H9 (cell line): ENCODE data around the gene SPP1. TPM values are rescaled to one million over a fixed set of nuclear protein-coding genes. Genes with fewer than 3 reads are reported as not detected.

Source experiments
- DNase-seq: peaks from one replicate; pipeline ENCODE4 v3.0.0-alpha.2; 2017
- H2AFZ ChIP-seq: one replicate; pipeline ENCODE4 v1.6.1; 2013; ENCODE audit warnings: mild to moderate bottlenecking, low read length, control low read depth, moderate library complexity
- H2AK5ac ChIP-seq: 2 replicates; pipeline ENCODE4 v1.6.1; 2013; ENCODE audit warnings: low read length, control low read depth, mixed read lengths; ENCODE audit not compliant: insufficient read length
- H2BK120ac ChIP-seq: one replicate; pipeline ENCODE4 v1.6.1; 2013; ENCODE audit warnings: low read depth, mild to moderate bottlenecking, low read length, control low read depth, inconsistent platforms; ENCODE audit not compliant: poor library complexity, severe bottlenecking
- H2BK12ac ChIP-seq: 2 replicates; pipeline ENCODE4 v1.6.1; 2013; ENCODE audit warnings: low read length, control low read depth, mixed read lengths, low read depth; ENCODE audit not compliant: insufficient read length
- H2BK15ac ChIP-seq: 2 replicates; pipeline ENCODE4 v1.6.1; 2013; ENCODE audit warnings: low read depth, low read length, control low read depth
- H2BK20ac ChIP-seq: one replicate; pipeline ENCODE4 v1.6.1; 2013; ENCODE audit warnings: low read depth, mild to moderate bottlenecking, low read length, control low read depth, inconsistent platforms; ENCODE audit not compliant: poor library complexity, severe bottlenecking
- H2BK5ac ChIP-seq: 2 replicates; pipeline ENCODE4 v1.6.1; 2013; ENCODE audit warnings: low read length, control low read depth, mixed read lengths; ENCODE audit not compliant: insufficient read length
- H3K14ac ChIP-seq: 2 replicates; pipeline ENCODE4 v1.6.1; 2013; ENCODE audit warnings: low read length, control low read depth; ENCODE audit not compliant: insufficient read depth
- H3K18ac ChIP-seq: 2 replicates; pipeline ENCODE4 v1.6.1; 2013; ENCODE audit warnings: low read depth, mild to moderate bottlenecking, mixed read lengths, low read length, control low read depth; ENCODE audit not compliant: insufficient read length
- H3K23ac ChIP-seq: 2 replicates; pipeline ENCODE4 v1.6.1; 2013; ENCODE audit warnings: low read length, control low read depth, mixed read lengths, low read depth; ENCODE audit not compliant: insufficient read length
- H3K23me2 ChIP-seq: 2 replicates; pipeline ENCODE4 v1.6.1; 2013; ENCODE audit warnings: low read depth, mild to moderate bottlenecking, mixed read lengths, low read length, control low read depth; ENCODE audit not compliant: insufficient read length, poor library complexity, severe bottlenecking
- H3K27ac ChIP-seq: 2 replicates; pipeline ENCODE4 v1.5.1; 2013; ENCODE audit warnings: low read length, control low read depth, mixed read lengths, low read depth; ENCODE audit not compliant: insufficient read length
- H3K27me3 ChIP-seq: 2 replicates; pipeline ENCODE4 v1.6.1; 2013; ENCODE audit warnings: low read length, control low read depth, inconsistent platforms; ENCODE audit not compliant: insufficient read depth
- H3K4ac ChIP-seq: 2 replicates; pipeline ENCODE4 v1.6.1; 2013; ENCODE audit warnings: low read depth, mild to moderate bottlenecking, control low read depth, inconsistent platforms, low read length, moderate library complexity
- H3K4me1 ChIP-seq: 2 replicates; pipeline ENCODE4 v1.6.1; 2013; ENCODE audit warnings: low read length, control low read depth, inconsistent platforms; ENCODE audit not compliant: insufficient read depth
- H3K4me2 ChIP-seq: 2 replicates; pipeline ENCODE4 v1.6.1; 2013; ENCODE audit warnings: low read length, control low read depth, mixed read lengths; ENCODE audit not compliant: insufficient read length, insufficient read depth
- H3K56ac ChIP-seq: 2 replicates; pipeline ENCODE4 v1.6.1; 2013; ENCODE audit warnings: low read depth, mild to moderate bottlenecking, mixed read lengths, low read length, control low read depth; ENCODE audit not compliant: insufficient read length
- H3K79me1 ChIP-seq: 2 replicates; pipeline ENCODE4 v1.6.1; 2013; ENCODE audit warnings: low read depth, mild to moderate bottlenecking, moderate library complexity, low read length, control low read depth, inconsistent platforms; ENCODE audit not compliant: insufficient read depth, poor library complexity, severe bottlenecking
- H3K79me2 ChIP-seq: 2 replicates; pipeline ENCODE4 v1.6.1; 2013; ENCODE audit warnings: low read length, control low read depth, inconsistent platforms; ENCODE audit not compliant: insufficient read depth
- H3K9ac ChIP-seq: 2 replicates; pipeline ENCODE4 v1.6.1; 2013; ENCODE audit warnings: low read length, control low read depth, mixed read lengths; ENCODE audit not compliant: insufficient read length; ENCODE audit errors: extremely low read depth
- H3K9me3 ChIP-seq: one replicate; pipeline ENCODE4 v1.6.1; 2013; ENCODE audit warnings: low read depth, low read length, inconsistent platforms; ENCODE audit not compliant: control insufficient read depth
- H3T11ph ChIP-seq: one replicate; pipeline ENCODE4 v1.6.1; 2013; ENCODE audit warnings: mild to moderate bottlenecking, low read length, control low read depth, inconsistent platforms
- H4K20me1 ChIP-seq: one replicate; pipeline ENCODE4 v1.6.1; 2013; ENCODE audit not compliant: control insufficient read depth, insufficient read length, insufficient read depth
- H4K5ac ChIP-seq: 2 replicates; pipeline ENCODE4 v1.6.1; 2013; ENCODE audit warnings: low read depth, mild to moderate bottlenecking, mixed read lengths, low read length, control low read depth; ENCODE audit not compliant: insufficient read length
- H4K8ac ChIP-seq: replicated peaks from 2 replicates; pipeline ENCODE4 v1.6.1; 2013; ENCODE audit warnings: low read length, control low read depth, mixed read lengths, low read depth; ENCODE audit not compliant: insufficient read length
- H4K91ac ChIP-seq: 2 replicates; pipeline ENCODE4 v1.6.1; 2013; ENCODE audit warnings: low read depth, mild to moderate bottlenecking, moderate library complexity, mixed read lengths, low read length, control low read depth; ENCODE audit not compliant: insufficient read length
- H3K27ac Mint-ChIP-seq, 3 experiments: 2 replicates in 2 of 3; 3 replicates in 1 of 3; pipeline ENCODE4 v1.8.0; 2020 to 2021; ENCODE audit warnings: mixed read lengths in 3 of 3, mild to moderate bottlenecking in 1 of 3, moderate library complexity in 1 of 3
- H3K27me3 Mint-ChIP-seq: 2 replicates; pipeline ENCODE4 v1.8.0; 2021; ENCODE audit warnings: low read depth, mild to moderate bottlenecking, moderate library complexity, mixed read lengths
- H3K36me3 Mint-ChIP-seq, 3 experiments: 2 replicates in 2 of 3; 3 replicates in 1 of 3; pipeline ENCODE4 v1.8.0; 2020 to 2021; ENCODE audit warnings: low read depth in 3 of 3, mixed read lengths in 3 of 3; ENCODE audit not compliant: insufficient read depth in 1 of 3
- H3K4me1 Mint-ChIP-seq, 2 experiments: 2 replicates each; pipeline ENCODE4 v1.8.0; 2020; ENCODE audit warnings: mixed read lengths in 2 of 2
- H3K4me3 Mint-ChIP-seq, 2 experiments: 2 replicates in 1 of 2; 3 replicates in 1 of 2; pipeline ENCODE4 v1.8.0; 2020 to 2021; ENCODE audit warnings: mild to moderate bottlenecking in 2 of 2, mixed read lengths in 2 of 2, moderate library complexity in 1 of 2
- H3K9me3 Mint-ChIP-seq, 2 experiments: 2 replicates in 1 of 2; 3 replicates in 1 of 2; pipeline ENCODE4 v1.8.0; 2020; ENCODE audit warnings: mild to moderate bottlenecking in 2 of 2, mixed read lengths in 2 of 2, moderate library complexity in 1 of 2
- WGBS: extraction: QIAGEN DNeasy Blood & Tissue Kit; methylation state at CpG from one replicate; pipeline ENCODE4 v1.1.7; 2013; ENCODE audit warnings: missing lambda C conversion rate, low lambda C conversion rate, mixed read lengths; ENCODE audit not compliant: insufficient read length; ENCODE audit errors: extremely low coverage; 5-methylcytosine and 5-hydroxymethylcytosine counted together
- total RNA-seq: library from RNA; stranded (reverse); gene quantifications from 2 replicates; pipeline ENCODE4 v1.2.1, GENCODE V29; 2021
- TF ChIP-seq, protein P1 (sequence below): fragments of 200-600 bp; sonication (generic); conservative IDR thresholded peaks from 3 replicates; pipeline ENCODE4 v1.8.0; 2021; ENCODE audit warnings: antibody characterized with exemption, mild to moderate bottlenecking

SPP1 gene
- total RNA-seq, 1 experiment from 2014 or later = 13.2 TPM

DNA sequence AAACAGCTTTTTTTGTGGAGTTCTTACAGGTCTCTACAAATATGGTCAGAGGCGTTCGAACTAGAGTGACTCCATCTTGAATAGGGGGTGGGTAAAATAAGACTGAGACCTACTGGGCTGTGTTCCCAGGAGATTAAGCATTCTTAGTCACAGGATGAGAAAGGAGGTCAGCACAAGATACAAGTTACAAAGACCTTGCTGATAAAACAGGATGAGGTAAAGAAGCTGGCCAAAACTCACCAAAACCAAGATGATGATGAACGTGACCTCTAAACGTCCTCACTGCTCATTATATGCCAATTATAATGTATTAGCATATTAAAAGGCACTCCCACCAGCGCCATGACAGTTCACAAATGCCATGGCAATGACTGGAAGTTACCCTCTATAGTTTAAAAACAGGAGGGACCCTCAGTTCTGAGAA lies 42.8 kb upstream of the SPP1 start:
- peak; percentile 53 for DNase-seq
- no peak overlapping the region for H3K9ac ChIP-seq
- H2AFZ ChIP-seq = no peak overlapping the region
- TF ChIP-seq, protein P1, sequence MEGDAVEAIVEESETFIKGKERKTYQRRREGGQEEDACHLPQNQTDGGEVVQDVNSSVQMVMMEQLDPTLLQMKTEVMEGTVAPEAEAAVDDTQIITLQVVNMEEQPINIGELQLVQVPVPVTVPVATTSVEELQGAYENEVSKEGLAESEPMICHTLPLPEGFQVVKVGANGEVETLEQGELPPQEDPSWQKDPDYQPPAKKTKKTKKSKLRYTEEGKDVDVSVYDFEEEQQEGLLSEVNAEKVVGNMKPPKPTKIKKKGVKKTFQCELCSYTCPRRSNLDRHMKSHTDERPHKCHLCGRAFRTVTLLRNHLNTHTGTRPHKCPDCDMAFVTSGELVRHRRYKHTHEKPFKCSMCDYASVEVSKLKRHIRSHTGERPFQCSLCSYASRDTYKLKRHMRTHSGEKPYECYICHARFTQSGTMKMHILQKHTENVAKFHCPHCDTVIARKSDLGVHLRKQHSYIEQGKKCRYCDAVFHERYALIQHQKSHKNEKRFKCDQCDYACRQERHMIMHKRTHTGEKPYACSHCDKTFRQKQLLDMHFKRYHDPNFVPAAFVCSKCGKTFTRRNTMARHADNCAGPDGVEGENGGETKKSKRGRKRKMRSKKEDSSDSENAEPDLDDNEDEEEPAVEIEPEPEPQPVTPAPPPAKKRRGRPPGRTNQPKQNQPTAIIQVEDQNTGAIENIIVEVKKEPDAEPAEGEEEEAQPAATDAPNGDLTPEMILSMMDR = no peak
- H3K23me2 ChIP-seq = no peaks in the 10 kb centered on the region
- no peak overlapping the region for H2BK120ac ChIP-seq
- Mint-ChIP-seq H3K9me3 (no peaks in the 10 kb centered on the region), H3K36me3 (peaks cover 23 to 32% (median 31%) of the 10 kb centered on the region in 3 experiments), H3K27me3 (0 out of 2 replicates have a peak, but pooled peaks cover 1% of the 10 kb centered on the region), H3K4me3 (no peak overlapping the region), H3K4me1 (peaks cover 20 to 33% of the 10 kb centered on the region in 2 experiments), H3K27ac (peak overlapping the region; percentile 37 to 91 (median 88); a peak in 5 of 7 replicates)
- no peak overlapping the region for H4K91ac ChIP-seq
- H3K56ac ChIP-seq = no peak overlapping the region
- H4K20me1 ChIP-seq = no peaks in the 10 kb centered on the region
- no peaks in the 10 kb centered on the region for H3K79me2 ChIP-seq
- H3K9me3 ChIP-seq = no peaks in the 10 kb centered on the region
- no CpG with 5 or more reads among the region's 5 CpGs for WGBS
- H4K5ac ChIP-seq = no peak overlapping the region
- H2BK12ac ChIP-seq = no peak overlapping the region
- H3K27me3 ChIP-seq = no peaks in the 10 kb centered on the region
- H3K18ac ChIP-seq = no peak overlapping the region
- no peaks in the 10 kb centered on the region for H3K79me1 ChIP-seq
- no peaks in the 10 kb centered on the region; the same call in 1 of the 2 replicates for H3K4me1 ChIP-seq
- no peak overlapping the region for H3K14ac ChIP-seq
- H2BK20ac ChIP-seq = no peak overlapping the region
- no peak overlapping the region for H2AK5ac ChIP-seq
- no peak overlapping the region for H3K23ac ChIP-seq
- H2BK15ac ChIP-seq = no peak overlapping the region
- no peak overlapping the region for H2BK5ac ChIP-seq
- no peak overlapping the region for H3T11ph ChIP-seq
- H3K27ac ChIP-seq = peak overlapping the region; percentile 91
- H3K4ac ChIP-seq = no peak overlapping the region
- H3K4me2 ChIP-seq = no peak overlapping the region
- H4K8ac ChIP-seq = no peak overlapping the region
